A549 (cell line): ENCODE data around the gene GBF1. TPM values are rescaled to one million over a fixed set of nuclear protein-coding genes. Genes with fewer than 3 reads are reported as not detected.

Experiments used
- ATAC-seq, 2 experiments: fragments of 200-7000 bp in 1 of 2; fragments of >200 bp in 1 of 2; cut with Nextera tagmentation in 1 of 2; cut with Tn5 transposase in 1 of 2; 3 replicates each; pipeline versions ENCODE4 v1.8.0 to v1.9.1; 2018 to 2020; ENCODE audit warnings: mild to moderate bottlenecking in 1 of 2, moderate library complexity in 1 of 2
- CTCF ChIA-PET: fragments of 300-600 bp; sonication (Branson Sonifier 250); formaldehyde crosslinking; extraction: SDS; loops from one replicate; lab custom pipeline; 2021; ENCODE audit warnings: antibody characterized with exemption, inconsistent platforms; lab: Yijun Ruan, JAX
- POLR2A ChIA-PET: fragments of 350-600 bp; formaldehyde crosslinking; extraction: SDS; loops from one replicate; lab custom pipeline; 2021; ENCODE audit warnings: antibody characterized with exemption, inconsistent platforms; lab: Yijun Ruan, JAX
- DNase-seq, 2 experiments: peaks; one replicate each; pipeline versions ENCODE4 v3.0.0 to v3.0.0-alpha.2; 2011 to 2016; ENCODE audit warnings: low read depth in 1 of 2, low spot score in 1 of 2
- FAIRE-seq: peaks from 2 replicates; lab custom pipeline; 2011; peaks lifted over from hg19 to GRCh38; lab: Jason Lieb, UNC
- H3K27ac ChIP-seq, 2 experiments: fragments of >200 bp; sonication (Bioruptor Twin); formaldehyde crosslinking; 3 replicates each; pipeline ENCODE4 v1.5.1; 2016 to 2017
- H3K4me1 ChIP-seq: fragments of >200 bp; sonication (Bioruptor Twin); formaldehyde crosslinking; 3 replicates; pipeline ENCODE4 v1.6.1; 2016
- H3K4me2 ChIP-seq: fragments of >200 bp; sonication (Bioruptor Twin); formaldehyde crosslinking; 3 replicates; pipeline ENCODE4 v1.6.1; 2016
- H3K4me3 ChIP-seq: fragments of >200 bp; sonication (Bioruptor Twin); formaldehyde crosslinking; 3 replicates; pipeline ENCODE4 v1.5.1; 2016
- H3K9me3 ChIP-seq: fragments of >200 bp; sonication (Bioruptor Twin); formaldehyde crosslinking; 3 replicates; pipeline ENCODE4 v1.6.1; 2016
- CBX2 ChIP-seq: fragments of 200-600 bp; sonication (generic); IDR thresholded peaks from 2 replicates; pipeline ENCODE4 v1.6.1; 2016; ENCODE audit warnings: low read depth, mild to moderate bottlenecking, borderline replicate concordance
- CHD4 ChIP-seq: fragments of 200-600 bp; sonication (generic); IDR thresholded peaks from 2 replicates; pipeline ENCODE4 v1.6.1; 2016; ENCODE audit warnings: antibody characterized with exemption, mild to moderate bottlenecking, borderline replicate concordance
- EHMT2 ChIP-seq: fragments of 200-600 bp; sonication (generic); IDR thresholded peaks from 2 replicates; pipeline ENCODE4 v1.6.1; 2016; ENCODE audit warnings: antibody characterized with exemption, low read depth, mild to moderate bottlenecking, moderate library complexity
- EP300 ChIP-seq, 2 experiments: fragments of >200 bp; sonication (Bioruptor Twin); formaldehyde crosslinking; IDR thresholded peaks; 2 replicates in 1 of 2; 3 replicates in 1 of 2; pipeline ENCODE4 v1.6.1; 2016 to 2017
- ESRRA ChIP-seq: fragments of 150-350 bp; IDR thresholded peaks from 2 replicates; pipeline ENCODE4 v1.6.1; 2014; ENCODE audit warnings: mild to moderate bottlenecking, low read length, borderline replicate concordance
- FOSB ChIP-seq: fragments of 250-450 bp; sonication (Bioruptor Pico); IDR thresholded peaks from 2 replicates; pipeline ENCODE4 v1.5.0; 2020; ENCODE audit warnings: mild to moderate bottlenecking, moderate library complexity
- FOSL2 ChIP-seq, 2 experiments: fragments of 450-650 bp in 1 of 2; fragments of >200 bp in 1 of 2; sonication (Bioruptor Twin) in 1 of 2; formaldehyde crosslinking; IDR thresholded peaks; 2 replicates each; pipeline versions ENCODE4 v1.5.0 to v1.6.1; 2016 to 2020; ENCODE audit warnings: mild to moderate bottlenecking in 1 of 2, moderate library complexity in 1 of 2
- HEYL ChIP-seq: fragments of 250-450 bp; sonication (Bioruptor Pico); IDR thresholded peaks from 2 replicates; pipeline ENCODE4 v1.8.0; 2021; ENCODE audit warnings: mild to moderate bottlenecking, moderate library complexity
- HOXB5 ChIP-seq: fragments of 250-450 bp; sonication (Bioruptor Pico); IDR thresholded peaks from 2 replicates; pipeline ENCODE4 v1.5.0; 2020; ENCODE audit warnings: mild to moderate bottlenecking, moderate library complexity
- JUNB ChIP-seq: fragments of >200 bp; sonication (Bioruptor Twin); formaldehyde crosslinking; IDR thresholded peaks from 2 replicates; pipeline ENCODE4 v1.6.1; 2016
- PHF8 ChIP-seq: fragments of 200-600 bp; sonication (generic); IDR thresholded peaks from 2 replicates; pipeline ENCODE4 v1.6.1; 2016; ENCODE audit warnings: low read depth, mild to moderate bottlenecking, antibody characterized with exemption, moderate library complexity, borderline replicate concordance
- RAD21 ChIP-seq, 2 experiments: fragments of >200 bp in 1 of 2; sonication (Bioruptor Twin) in 1 of 2; formaldehyde crosslinking in 1 of 2; IDR thresholded peaks in 1 of 2; conservative IDR thresholded peaks in 1 of 2; 2 replicates in 1 of 2; 3 replicates in 1 of 2; pipeline ENCODE4 v1.6.1; 2012 to 2018; ENCODE audit warnings: inconsistent platforms in 1 of 2
- RNF2 ChIP-seq: fragments of 200-600 bp; sonication (generic); IDR thresholded peaks from 2 replicates; pipeline ENCODE4 v1.6.1; 2016; ENCODE audit warnings: low read depth, mild to moderate bottlenecking, antibody characterized with exemption, moderate library complexity, borderline replicate concordance
- ZC3H11A ChIP-seq: fragments of 450-650 bp; IDR thresholded peaks from 2 replicates; pipeline ENCODE4 v1.6.1; 2014; ENCODE audit warnings: antibody characterized with exemption, mild to moderate bottlenecking
- ZNF302 ChIP-seq: fragments of 250-450 bp; sonication (Bioruptor Pico); IDR thresholded peaks from 2 replicates; pipeline ENCODE4 v1.9.0; 2021; ENCODE audit warnings: inconsistent platforms, mild to moderate bottlenecking, moderate library complexity
- WGBS: methylation state at CpG from one replicate; pipeline ENCODE4 v1.1.6; 2017; ENCODE audit errors: missing lambda C conversion rate; 5-methylcytosine and 5-hydroxymethylcytosine counted together
- polyA plus RNA-seq, 4 experiments: library from polyadenylated mRNA; depleted of rRNA in 3 of 4; stranded (reverse); fragments of >200 nt; fragmentation: RNase III in 1 of 4; extraction: RNeasy Plus Mini Kit Qiagen cat#74134 plus additional on column Dnase treatment in 1 of 4; gene quantifications; 2 replicates in 3 of 4; 3 replicates in 1 of 4; pipeline ENCODE4 v1.2.3, GENCODE V29; 2011 to 2017
- TF ChIP-seq, protein P1 (sequence below): IDR thresholded peaks from 2 replicates; pipeline ENCODE4 v1.6.1; 2012; ENCODE audit warnings: low read depth, borderline replicate concordance
- TF ChIP-seq, protein P2 (sequence below): fragments of >200 bp; sonication (Bioruptor Twin); formaldehyde crosslinking; IDR thresholded peaks from 3 replicates; pipeline ENCODE4 v1.5.1; 2016
- TF ChIP-seq, protein P3 (sequence below): fragments of 250-450 bp; sonication (Bioruptor Pico); IDR thresholded peaks from 2 replicates; pipeline ENCODE4 v1.5.0; 2020; ENCODE audit warnings: low read depth, mild to moderate bottlenecking, moderate library complexity
- TF ChIP-seq, protein P4 (sequence below): fragments of 200-600 bp; sonication (generic); IDR thresholded peaks from 2 replicates; pipeline ENCODE4 v1.6.1; 2016; ENCODE audit warnings: antibody characterized with exemption, mild to moderate bottlenecking, moderate library complexity

Gene GBF1
- polyA plus RNA-seq, 2 of the 4 experiments (the other 2 are of a cell fraction), result 20.4 to 21.3 TPM

DNA sequence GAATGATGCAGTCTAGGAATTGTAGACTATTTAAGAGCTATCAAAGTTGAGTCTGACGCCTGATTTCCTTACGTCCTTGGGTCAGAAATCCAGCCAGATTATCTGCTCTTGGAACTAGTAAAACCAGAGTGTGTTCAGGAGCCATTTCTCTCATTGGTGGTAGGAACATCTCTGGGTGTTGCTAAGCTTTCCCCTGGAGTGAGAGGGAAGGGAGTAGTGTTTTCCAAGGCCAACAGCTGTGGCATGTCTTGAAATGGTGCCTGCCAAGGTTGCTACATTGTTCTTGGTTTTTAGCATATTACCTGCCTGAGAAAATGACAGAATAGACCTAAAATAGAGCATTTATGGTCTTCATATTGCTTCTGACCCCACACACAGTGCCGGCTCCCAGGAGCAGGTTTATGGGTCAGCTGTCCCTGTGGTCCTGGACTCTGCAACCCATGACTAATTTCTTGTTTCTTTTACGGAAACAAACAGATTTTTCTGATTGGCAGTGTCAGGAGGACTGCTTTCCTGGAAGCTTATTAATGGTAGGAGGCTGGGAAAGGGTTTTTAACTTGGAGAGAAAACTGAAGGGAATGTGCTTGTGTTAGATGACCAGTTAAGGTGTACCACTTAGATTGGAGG, 17.5 kb downstream of the GBF1 start:
- H3K4me3 ChIP-seq, result no peak overlapping the region
- ChIA-PET POLR2A (no interaction called here), CTCF (interaction anchor here (1.3 to 2.9 kb wide), 5 partner anchors 31 to 90 kb away, joined by 3 to 14 read pairs (median 3); no protein-coding TSS in a partner anchor)
- H3K4me2 ChIP-seq, result no peak overlapping the region
- no peak for TF ChIP-seq FOSL2 (IDR thresholded peaks at IDR 0.05)
- TF ChIP-seq FOSL2 (CRISPR knock-in tag; IDR thresholded peaks at IDR 0.05), result no peak
- TF ChIP-seq HOXB5 (CRISPR knock-in tag), result no peak
- no peak for TF ChIP-seq PHF8
- no peak for TF ChIP-seq ZC3H11A
- no peak for TF ChIP-seq CBX2
- no peak for TF ChIP-seq EHMT2
- TF ChIP-seq, protein P1, sequence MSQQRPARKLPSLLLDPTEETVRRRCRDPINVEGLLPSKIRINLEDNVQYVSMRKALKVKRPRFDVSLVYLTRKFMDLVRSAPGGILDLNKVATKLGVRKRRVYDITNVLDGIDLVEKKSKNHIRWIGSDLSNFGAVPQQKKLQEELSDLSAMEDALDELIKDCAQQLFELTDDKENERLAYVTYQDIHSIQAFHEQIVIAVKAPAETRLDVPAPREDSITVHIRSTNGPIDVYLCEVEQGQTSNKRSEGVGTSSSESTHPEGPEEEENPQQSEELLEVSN, result no peak
- no peak for FAIRE-seq
- no peak for DNase-seq
- H3K9me3 ChIP-seq, result no peaks in the 10 kb centered on the region
- no peaks in the 10 kb centered on the region for H3K4me1 ChIP-seq
- 86% methylated on average over 4 of the region's 4 CpGs for WGBS
- ATAC-seq, result no peak
- no peak overlapping the region for H3K27ac ChIP-seq

DNA sequence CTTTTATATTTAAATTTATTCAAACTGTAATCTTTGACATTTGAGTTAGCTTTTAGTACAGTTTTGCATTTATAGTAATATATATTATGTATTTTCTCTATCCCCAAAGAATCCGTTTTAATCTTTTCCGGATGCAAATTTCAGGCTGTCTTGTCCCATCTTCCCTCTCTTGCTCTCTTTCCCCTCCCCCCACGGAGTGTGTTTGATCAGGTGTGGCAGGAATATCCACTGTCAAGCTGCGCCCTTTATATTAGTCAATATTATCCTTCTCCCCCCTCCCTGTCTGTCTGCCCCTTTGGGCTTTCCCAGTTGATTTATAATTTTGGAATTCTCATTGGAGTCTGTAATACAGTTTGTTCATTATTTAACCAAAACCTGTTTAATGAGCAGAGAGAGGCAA, 19.0 kb downstream of the GBF1 start:
- ChIA-PET POLR2A (no interaction called here), CTCF (interaction anchor here (1.3 to 5.4 kb wide), 4 partner anchors 33 to 80 kb away, joined by 3 to 39 read pairs (median 4); no protein-coding TSS in a partner anchor)
- Histone ChIP-seq H3K27ac (no peak overlapping the region), H3K4me3 (no peak overlapping the region), H3K4me1 (no peaks in the 10 kb centered on the region), H3K4me2 (no peak overlapping the region), H3K9me3 (no peaks in the 10 kb centered on the region)
- DNase-seq, result no peak
- 81% methylated on average over 4 of the region's 4 CpGs for WGBS
- ATAC-seq, result no peak
- FAIRE-seq, result no peak
- TF ChIP-seq JUNB (no peak), ESRRA (no peak), HEYL (CRISPR knock-in tag) (no peak), RAD21 (conservative IDR thresholded peaks at IDR 0.05 in 1 of 2, IDR thresholded peaks at IDR 0.05 in 1 of 2) (no peak), RNF2 (no peak), CHD4 (no peak), HOXB5 (CRISPR knock-in tag) (no peak), EP300 (IDR thresholded peaks at IDR 0.05) (no peak), ZNF302 (CRISPR knock-in tag) (no peak), FOSB (CRISPR knock-in tag) (no peak), PHF8 (no peak)
- TF ChIP-seq, protein P2, sequence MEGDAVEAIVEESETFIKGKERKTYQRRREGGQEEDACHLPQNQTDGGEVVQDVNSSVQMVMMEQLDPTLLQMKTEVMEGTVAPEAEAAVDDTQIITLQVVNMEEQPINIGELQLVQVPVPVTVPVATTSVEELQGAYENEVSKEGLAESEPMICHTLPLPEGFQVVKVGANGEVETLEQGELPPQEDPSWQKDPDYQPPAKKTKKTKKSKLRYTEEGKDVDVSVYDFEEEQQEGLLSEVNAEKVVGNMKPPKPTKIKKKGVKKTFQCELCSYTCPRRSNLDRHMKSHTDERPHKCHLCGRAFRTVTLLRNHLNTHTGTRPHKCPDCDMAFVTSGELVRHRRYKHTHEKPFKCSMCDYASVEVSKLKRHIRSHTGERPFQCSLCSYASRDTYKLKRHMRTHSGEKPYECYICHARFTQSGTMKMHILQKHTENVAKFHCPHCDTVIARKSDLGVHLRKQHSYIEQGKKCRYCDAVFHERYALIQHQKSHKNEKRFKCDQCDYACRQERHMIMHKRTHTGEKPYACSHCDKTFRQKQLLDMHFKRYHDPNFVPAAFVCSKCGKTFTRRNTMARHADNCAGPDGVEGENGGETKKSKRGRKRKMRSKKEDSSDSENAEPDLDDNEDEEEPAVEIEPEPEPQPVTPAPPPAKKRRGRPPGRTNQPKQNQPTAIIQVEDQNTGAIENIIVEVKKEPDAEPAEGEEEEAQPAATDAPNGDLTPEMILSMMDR, result no peak
- TF ChIP-seq, protein P3, sequence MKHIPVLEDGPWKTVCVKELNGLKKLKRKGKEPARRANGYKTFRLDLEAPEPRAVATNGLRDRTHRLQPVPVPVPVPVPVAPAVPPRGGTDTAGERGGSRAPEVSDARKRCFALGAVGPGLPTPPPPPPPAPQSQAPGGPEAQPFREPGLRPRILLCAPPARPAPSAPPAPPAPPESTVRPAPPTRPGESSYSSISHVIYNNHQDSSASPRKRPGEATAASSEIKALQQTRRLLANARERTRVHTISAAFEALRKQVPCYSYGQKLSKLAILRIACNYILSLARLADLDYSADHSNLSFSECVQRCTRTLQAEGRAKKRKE (CRISPR knock-in tag), result no peak
- TF ChIP-seq, protein P4, sequence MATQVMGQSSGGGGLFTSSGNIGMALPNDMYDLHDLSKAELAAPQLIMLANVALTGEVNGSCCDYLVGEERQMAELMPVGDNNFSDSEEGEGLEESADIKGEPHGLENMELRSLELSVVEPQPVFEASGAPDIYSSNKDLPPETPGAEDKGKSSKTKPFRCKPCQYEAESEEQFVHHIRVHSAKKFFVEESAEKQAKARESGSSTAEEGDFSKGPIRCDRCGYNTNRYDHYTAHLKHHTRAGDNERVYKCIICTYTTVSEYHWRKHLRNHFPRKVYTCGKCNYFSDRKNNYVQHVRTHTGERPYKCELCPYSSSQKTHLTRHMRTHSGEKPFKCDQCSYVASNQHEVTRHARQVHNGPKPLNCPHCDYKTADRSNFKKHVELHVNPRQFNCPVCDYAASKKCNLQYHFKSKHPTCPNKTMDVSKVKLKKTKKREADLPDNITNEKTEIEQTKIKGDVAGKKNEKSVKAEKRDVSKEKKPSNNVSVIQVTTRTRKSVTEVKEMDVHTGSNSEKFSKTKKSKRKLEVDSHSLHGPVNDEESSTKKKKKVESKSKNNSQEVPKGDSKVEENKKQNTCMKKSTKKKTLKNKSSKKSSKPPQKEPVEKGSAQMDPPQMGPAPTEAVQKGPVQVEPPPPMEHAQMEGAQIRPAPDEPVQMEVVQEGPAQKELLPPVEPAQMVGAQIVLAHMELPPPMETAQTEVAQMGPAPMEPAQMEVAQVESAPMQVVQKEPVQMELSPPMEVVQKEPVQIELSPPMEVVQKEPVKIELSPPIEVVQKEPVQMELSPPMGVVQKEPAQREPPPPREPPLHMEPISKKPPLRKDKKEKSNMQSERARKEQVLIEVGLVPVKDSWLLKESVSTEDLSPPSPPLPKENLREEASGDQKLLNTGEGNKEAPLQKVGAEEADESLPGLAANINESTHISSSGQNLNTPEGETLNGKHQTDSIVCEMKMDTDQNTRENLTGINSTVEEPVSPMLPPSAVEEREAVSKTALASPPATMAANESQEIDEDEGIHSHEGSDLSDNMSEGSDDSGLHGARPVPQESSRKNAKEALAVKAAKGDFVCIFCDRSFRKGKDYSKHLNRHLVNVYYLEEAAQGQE, result no peak
- TF ChIP-seq, protein P1, result no peak
